GM23338 (cell line): ENCODE results near the gene SHFL. TPM values are rescaled to one million over a fixed set of nuclear protein-coding genes. Genes with fewer than 3 reads are reported as not detected.
A peak's percentile ranks its signal among the peaks of the same experiment; 100 is the strongest.

ENCODE experiments used
- ATAC-seq: fragments of 200-7000 bp; cut with Tn5 transposase; 3 replicates; pipeline ENCODE4 v1.9.1; 2020
- DNase-seq: peaks from one replicate; pipeline ENCODE4 v3.0.0-alpha.2; 2015; ENCODE audit warnings: low spot score
- H2AFZ ChIP-seq: fragments of 200-600 bp; sonication (generic); 2 replicates; pipeline ENCODE4 v1.8.0; 2016; ENCODE audit warnings: antibody characterized with exemption, mild to moderate bottlenecking, moderate library complexity
- H3F3A ChIP-seq: fragments of 200-600 bp; sonication (generic); replicated peaks from 2 replicates; pipeline ENCODE4 v1.8.0; 2017; ENCODE audit warnings: antibody characterized with exemption, mixed run types, low read depth
- H3K27ac ChIP-seq: fragments of 200-600 bp; sonication (generic); 2 replicates; pipeline ENCODE4 v1.6.1; 2016; ENCODE audit warnings: low read depth
- H3K27me3 ChIP-seq: fragments of 200-600 bp; sonication (generic); 2 replicates; pipeline ENCODE4 v1.8.0; 2016; ENCODE audit warnings: mild to moderate bottlenecking, mixed run types, moderate library complexity; ENCODE audit not compliant: insufficient read depth
- H3K36me3 ChIP-seq: fragments of 200-600 bp; sonication (generic); 2 replicates; pipeline ENCODE4 v1.8.0; 2016; ENCODE audit warnings: mild to moderate bottlenecking; ENCODE audit not compliant: insufficient read depth
- H3K4me1 ChIP-seq: fragments of 200-600 bp; sonication (generic); 2 replicates; pipeline ENCODE4 v1.8.0; 2016; ENCODE audit warnings: mild to moderate bottlenecking, moderate library complexity; ENCODE audit not compliant: insufficient read depth
- H3K4me2 ChIP-seq: fragments of 200-600 bp; sonication (generic); 2 replicates; pipeline ENCODE4 v1.7.1; 2017; ENCODE audit warnings: mixed run types
- H3K4me3 ChIP-seq: fragments of 200-600 bp; sonication (generic); 2 replicates; pipeline ENCODE4 v1.6.1; 2016; ENCODE audit warnings: mixed run types
- H3K79me2 ChIP-seq: fragments of 200-600 bp; sonication (generic); replicated peaks from 2 replicates; pipeline ENCODE4 v1.8.0; 2017; ENCODE audit warnings: mild to moderate bottlenecking; ENCODE audit not compliant: insufficient read depth
- H3K9me2 ChIP-seq: fragments of 200-600 bp; sonication (generic); 2 replicates; pipeline ENCODE4 v1.8.0; 2017; ENCODE audit not compliant: insufficient read depth
- H4K20me1 ChIP-seq: fragments of 200-600 bp; sonication (generic); replicated peaks from 2 replicates; pipeline ENCODE4 v1.8.0; 2017; ENCODE audit warnings: mild to moderate bottlenecking; ENCODE audit not compliant: insufficient read depth
- H3K27ac Mint-ChIP-seq: 2 replicates; pipeline ENCODE4 v1.8.0; 2020; ENCODE audit warnings: inconsistent platforms, mild to moderate bottlenecking, moderate library complexity, mixed read lengths
- H3K27me3 Mint-ChIP-seq: 3 replicates; pipeline ENCODE4 v1.8.0; 2022; ENCODE audit warnings: low read depth, mild to moderate bottlenecking, moderate library complexity, mixed read lengths, inconsistent platforms; ENCODE audit not compliant: insufficient read depth, poor library complexity
- H3K36me3 Mint-ChIP-seq: 3 replicates; pipeline ENCODE4 v1.8.0; 2021; ENCODE audit warnings: low read depth, mild to moderate bottlenecking, inconsistent platforms, moderate library complexity, mixed read lengths
- H3K4me1 Mint-ChIP-seq: 3 replicates; pipeline ENCODE4 v1.8.0; 2020; ENCODE audit warnings: mild to moderate bottlenecking, inconsistent platforms, mixed read lengths
- H3K4me3 Mint-ChIP-seq: 3 replicates; pipeline ENCODE4 v1.8.0; 2021; ENCODE audit warnings: moderate library complexity, mild to moderate bottlenecking, inconsistent platforms, mixed read lengths
- H3K9me3 Mint-ChIP-seq: 3 replicates; pipeline ENCODE4 v1.8.0; 2020; ENCODE audit warnings: moderate library complexity, mild to moderate bottlenecking, inconsistent platforms, mixed read lengths
- CREB1 ChIP-seq: fragments of 250-450 bp; sonication (Bioruptor Pico); IDR thresholded peaks from 2 replicates; pipeline ENCODE4 v1.5.0; 2020; ENCODE audit warnings: low read depth, mild to moderate bottlenecking, moderate library complexity
- EZH2 ChIP-seq: fragments of 200-600 bp; sonication (generic); IDR thresholded peaks from one replicate; pipeline ENCODE4 v1.8.0; 2017; ENCODE audit warnings: antibody characterized with exemption, mild to moderate bottlenecking, low read depth; ENCODE audit not compliant: unreplicated experiment
- REST ChIP-seq: IDR thresholded peaks from one replicate; pipeline ENCODE4 v1.6.1; 2018; ENCODE audit warnings: antibody characterized with exemption; ENCODE audit not compliant: unreplicated experiment
- ZNF331 ChIP-seq: fragments of 250-450 bp; sonication (Bioruptor Pico); IDR thresholded peaks from 2 replicates; pipeline ENCODE4 v1.5.0; 2020; ENCODE audit warnings: low read depth, mild to moderate bottlenecking, moderate library complexity
- polyA plus RNA-seq: library from polyadenylated mRNA; unstranded; fragments of >200 nt; fragmentation: Nextera tagmentation; extraction: Ambion mirVana; gene quantifications from 2 replicates; pipeline ENCODE4 v1.2.1, GENCODE V29; 2016
- total RNA-seq: library from RNA; depleted of rRNA; stranded (reverse); fragments of >200 nt; shearing (Covaris generic); gene quantifications from 2 replicates; pipeline ENCODE4 v1.2.3, GENCODE V29; 2014
- TF ChIP-seq, protein P1 (sequence below), 2 experiments: fragments of 200-600 bp in 1 of 2; sonication (generic) in 1 of 2; conservative IDR thresholded peaks; 2 replicates each; pipeline versions ENCODE4 v1.5.1 to v1.6.1; 2016 to 2017; ENCODE audit warnings: antibody characterized with exemption in 2 of 2, low read depth in 2 of 2, mild to moderate bottlenecking in 2 of 2, moderate library complexity in 1 of 2
- TF ChIP-seq, protein P2 (sequence below): IDR thresholded peaks from 2 replicates; pipeline ENCODE4 v1.6.1; 2016; ENCODE audit warnings: antibody characterized with exemption

Gene SHFL
- total and polyA plus RNA-seq, 2 experiments from 2014 or later, result 31.7 to 32.1 TPM

DNA sequence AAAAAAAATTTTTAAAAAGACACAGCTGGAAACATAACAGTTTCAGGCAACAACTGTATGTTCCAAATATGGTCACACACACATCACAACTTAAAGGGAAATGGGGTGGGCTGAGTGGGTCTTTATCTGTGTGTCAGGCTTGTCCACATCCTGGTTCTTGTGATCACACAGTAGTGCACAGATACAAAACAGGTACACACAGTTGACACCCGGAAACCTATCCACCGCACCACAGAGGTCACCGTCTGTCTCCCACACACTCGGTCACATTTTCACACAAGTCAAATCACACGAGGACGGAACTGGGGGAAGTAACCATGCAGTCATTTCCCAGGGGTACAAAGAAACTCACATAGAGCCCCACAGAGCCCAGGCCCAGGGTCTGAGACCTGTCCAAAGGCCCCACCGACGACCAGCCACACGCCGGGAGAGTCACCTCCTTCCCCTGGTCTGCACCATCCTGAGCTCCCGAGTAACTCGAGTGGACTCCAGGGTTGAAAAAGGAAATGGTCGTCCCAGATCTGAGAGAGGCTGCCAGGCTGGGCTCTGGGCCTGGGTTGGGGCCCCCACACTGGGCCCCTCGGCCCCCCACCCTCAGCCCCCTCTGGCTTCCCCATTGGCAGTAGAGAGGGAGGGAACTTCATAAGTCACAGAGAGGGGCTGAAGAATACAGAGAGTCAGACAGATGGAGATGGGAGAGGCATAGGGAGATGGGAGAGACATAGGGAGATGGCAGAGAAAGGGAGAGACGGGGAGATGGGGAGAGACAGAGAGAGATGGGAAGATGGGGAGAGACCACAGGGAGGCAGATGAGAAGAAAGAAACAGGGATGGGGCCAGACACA is 18.8 kb downstream of the SHFL start:
- H3K36me3 ChIP-seq, result peaks cover 25% of the 10 kb centered on the region
- Mint-ChIP-seq H3K9me3 (no peaks in the 10 kb centered on the region), H3K36me3 (peaks cover 34% of the 10 kb centered on the region), H3K27ac (no peak overlapping the region), H3K4me1 (peaks cover 7% of the 10 kb centered on the region), H3K27me3 (peaks cover 15% of the 10 kb centered on the region), H3K4me3 (peak overlapping the region; percentile 96; the same call in 1 of the 3 replicates)
- no peak for DNase-seq
- peak overlapping the region; percentile 77; the same call in 1 of the 2 replicates for H2AFZ ChIP-seq
- H3K27ac ChIP-seq, result no peak overlapping the region
- peaks cover 7% of the 10 kb centered on the region; the same call in 1 of the 2 replicates for H3K4me1 ChIP-seq
- TF ChIP-seq REST (no peak), ZNF331 (CRISPR knock-in tag) (no peak)
- TF ChIP-seq, protein P1, sequence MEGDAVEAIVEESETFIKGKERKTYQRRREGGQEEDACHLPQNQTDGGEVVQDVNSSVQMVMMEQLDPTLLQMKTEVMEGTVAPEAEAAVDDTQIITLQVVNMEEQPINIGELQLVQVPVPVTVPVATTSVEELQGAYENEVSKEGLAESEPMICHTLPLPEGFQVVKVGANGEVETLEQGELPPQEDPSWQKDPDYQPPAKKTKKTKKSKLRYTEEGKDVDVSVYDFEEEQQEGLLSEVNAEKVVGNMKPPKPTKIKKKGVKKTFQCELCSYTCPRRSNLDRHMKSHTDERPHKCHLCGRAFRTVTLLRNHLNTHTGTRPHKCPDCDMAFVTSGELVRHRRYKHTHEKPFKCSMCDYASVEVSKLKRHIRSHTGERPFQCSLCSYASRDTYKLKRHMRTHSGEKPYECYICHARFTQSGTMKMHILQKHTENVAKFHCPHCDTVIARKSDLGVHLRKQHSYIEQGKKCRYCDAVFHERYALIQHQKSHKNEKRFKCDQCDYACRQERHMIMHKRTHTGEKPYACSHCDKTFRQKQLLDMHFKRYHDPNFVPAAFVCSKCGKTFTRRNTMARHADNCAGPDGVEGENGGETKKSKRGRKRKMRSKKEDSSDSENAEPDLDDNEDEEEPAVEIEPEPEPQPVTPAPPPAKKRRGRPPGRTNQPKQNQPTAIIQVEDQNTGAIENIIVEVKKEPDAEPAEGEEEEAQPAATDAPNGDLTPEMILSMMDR (conservative IDR thresholded peaks at IDR 0.05; ENCODE audit: low read depth in 2 of 2), result no peak
- peaks cover 24% of the 10 kb centered on the region for H3K79me2 ChIP-seq
- H3K27me3 ChIP-seq, result no peaks in the 10 kb centered on the region
- H4K20me1 ChIP-seq, result 0 out of 2 replicates have a peak, but pooled peaks cover 7% of the 10 kb centered on the region
- no peaks in the 10 kb centered on the region for H3K9me2 ChIP-seq
- no peak overlapping the region for H3K4me3 ChIP-seq
- no peak for ATAC-seq
- no peak overlapping the region for H3K4me2 ChIP-seq
- H3F3A ChIP-seq, result peaks cover 22% of the 10 kb centered on the region; the same call in 1 of the 2 replicates

GRCh38 chr19:10105509-10106099 is 19.5 kb downstream of the SHFL start:
- no peak overlapping the region for H3K4me2 ChIP-seq
- Mint-ChIP-seq H3K27ac (peak overlapping the region; percentile 74; the same call in 1 of the 2 replicates), H3K9me3 (no peaks in the 10 kb centered on the region), H3K4me3 (peak overlapping the region; percentile 96), H3K36me3 (peaks cover 41% of the 10 kb centered on the region), H3K4me1 (peaks cover 8% of the 10 kb centered on the region), H3K27me3 (peaks cover 18% of the 10 kb centered on the region)
- H2AFZ ChIP-seq, result peak overlapping the region; percentile 77; the same call in 1 of the 2 replicates
- peaks cover 7% of the 10 kb centered on the region; the same call in 1 of the 2 replicates for H3K4me1 ChIP-seq
- H4K20me1 ChIP-seq, result 0 out of 2 replicates have a peak, but pooled peaks cover 7% of the 10 kb centered on the region
- H3K79me2 ChIP-seq, result peaks cover 24% of the 10 kb centered on the region
- H3K4me3 ChIP-seq, result no peak overlapping the region
- ATAC-seq (no peak), DNase-seq (no peak)
- H3K27ac ChIP-seq, result no peak overlapping the region
- H3F3A ChIP-seq, result peaks cover 27% of the 10 kb centered on the region; the same call in 1 of the 2 replicates
- TF ChIP-seq EZH2, result no peak
- TF ChIP-seq CREB1 (CRISPR knock-in tag), result no peak
- TF ChIP-seq, protein P2, sequence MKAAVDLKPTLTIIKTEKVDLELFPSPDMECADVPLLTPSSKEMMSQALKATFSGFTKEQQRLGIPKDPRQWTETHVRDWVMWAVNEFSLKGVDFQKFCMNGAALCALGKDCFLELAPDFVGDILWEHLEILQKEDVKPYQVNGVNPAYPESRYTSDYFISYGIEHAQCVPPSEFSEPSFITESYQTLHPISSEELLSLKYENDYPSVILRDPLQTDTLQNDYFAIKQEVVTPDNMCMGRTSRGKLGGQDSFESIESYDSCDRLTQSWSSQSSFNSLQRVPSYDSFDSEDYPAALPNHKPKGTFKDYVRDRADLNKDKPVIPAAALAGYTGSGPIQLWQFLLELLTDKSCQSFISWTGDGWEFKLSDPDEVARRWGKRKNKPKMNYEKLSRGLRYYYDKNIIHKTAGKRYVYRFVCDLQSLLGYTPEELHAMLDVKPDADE, result no peak
- H3K27me3 ChIP-seq, result no peaks in the 10 kb centered on the region
- H3K36me3 ChIP-seq, result peaks cover 25% of the 10 kb centered on the region
- H3K9me2 ChIP-seq, result no peaks in the 10 kb centered on the region
